Sigmoid colon (tissue), 7 donors: Measurements from ENCODE around the gene GPR65. TPM values are rescaled to one million over a fixed set of nuclear protein-coding genes. Genes with fewer than 3 reads are reported as not detected.

Experiments used
- DNase-seq: peaks from one replicate; pipeline ENCODE4 v3.0.0-alpha.2; 2019
- H3K27ac ChIP-seq, 4 donors: fragments of 200-600 bp; sonication (generic); one replicate each; pipeline ENCODE4 v1.5.1; 2016 to 2019; ENCODE audit warnings: mild to moderate bottlenecking in 1 of 4
- H3K27me3 ChIP-seq, 3 donors: fragments of 200-600 bp; sonication (generic); one replicate each; pipeline ENCODE4 v1.5.1; 2019; ENCODE audit warnings: mild to moderate bottlenecking in 1 of 3
- H3K36me3 ChIP-seq, 4 donors: fragments of 200-600 bp; sonication (generic); one replicate each; pipeline ENCODE4 v1.5.1; 2016 to 2019
- H3K4me1 ChIP-seq, 4 donors: fragments of 200-600 bp; sonication (generic); one replicate each; pipeline ENCODE4 v1.5.1; 2017 to 2019
- H3K4me3 ChIP-seq, 4 donors: fragments of 200-600 bp; sonication (generic); one replicate each; pipeline ENCODE4 v1.5.1; 2017 to 2019; ENCODE audit warnings: mild to moderate bottlenecking in 2 of 4, moderate library complexity in 1 of 4
- H3K9me3 ChIP-seq, 4 donors: fragments of 200-600 bp in 3 of 4; sonication (generic) in 3 of 4; one replicate each; pipeline versions ENCODE4 v1.5.1 to v1.6.1; 2013 to 2019
- EP300 ChIP-seq, 4 donors: sonication (generic); formaldehyde crosslinking; IDR thresholded peaks; one replicate each; pipeline ENCODE4 v1.6.1; 2017; ENCODE audit warnings: antibody characterized with exemption in 4 of 4
- POLR2A ChIP-seq, 2 donors: fragments of 450-650 bp; IDR thresholded peaks; one replicate each; pipeline ENCODE4 v1.6.1; 2016; ENCODE audit warnings: antibody characterized with exemption in 2 of 2, mild to moderate bottlenecking in 2 of 2, moderate library complexity in 2 of 2
- POLR2AphosphoS5 ChIP-seq, 4 donors: sonication (generic); formaldehyde crosslinking; IDR thresholded peaks; one replicate each; pipeline ENCODE4 v1.6.1; 2017; ENCODE audit warnings: antibody characterized with exemption in 4 of 4
- WGBS, 2 donors: extraction: QIAGEN DNeasy Blood & Tissue Kit; methylation state at CpG; one replicate each; pipeline ENCODE4 v1.1.7; 2013; 5-methylcytosine and 5-hydroxymethylcytosine counted together
- intact Hi-C: fragments of 100-400 bp; cut with DNase I; formaldehyde crosslinking; loops from one replicate; pipeline ENCODE4 v1.15.1; 2023
- polyA plus RNA-seq, 3 donors: library from polyadenylated mRNA; stranded (reverse); fragments of 200-250 nt; gene quantifications; one replicate each; pipeline ENCODE4 v1.2.3, GENCODE V29; 2013
- total RNA-seq, 4 donors: library from RNA; depleted of rRNA; stranded (reverse); fragments of >200 nt; gene quantifications; one replicate each; pipeline ENCODE4 v1.1.0, GENCODE V29; 2016
- TF ChIP-seq, protein P1 (sequence below), 4 experiments: fragments of 450-650 bp in 3 of 4; fragments of 200-600 bp in 1 of 4; IDR thresholded peaks; one replicate each; pipeline ENCODE4 v1.5.1; 2016 to 2019; ENCODE audit warnings: antibody characterized with exemption in 4 of 4, mild to moderate bottlenecking in 3 of 4, moderate library complexity in 2 of 4
- donor health status: healthy with polysubstance abuse.
- donor health status: Bipolar disorder and iron deficiency.
- donor health status: healthy.

The GPR65 gene, protein sequence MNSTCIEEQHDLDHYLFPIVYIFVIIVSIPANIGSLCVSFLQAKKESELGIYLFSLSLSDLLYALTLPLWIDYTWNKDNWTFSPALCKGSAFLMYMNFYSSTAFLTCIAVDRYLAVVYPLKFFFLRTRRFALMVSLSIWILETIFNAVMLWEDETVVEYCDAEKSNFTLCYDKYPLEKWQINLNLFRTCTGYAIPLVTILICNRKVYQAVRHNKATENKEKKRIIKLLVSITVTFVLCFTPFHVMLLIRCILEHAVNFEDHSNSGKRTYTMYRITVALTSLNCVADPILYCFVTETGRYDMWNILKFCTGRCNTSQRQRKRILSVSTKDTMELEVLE
- total RNA-seq (1 to 10 TPM; 1.1 to 1.8 (median 1.5) TPM), polyA plus RNA-seq (1 to 10 TPM in 2 of 3 donors, under 1 TPM in 1; 0.92 to 3.2 (median 1.2) TPM)

DNA sequence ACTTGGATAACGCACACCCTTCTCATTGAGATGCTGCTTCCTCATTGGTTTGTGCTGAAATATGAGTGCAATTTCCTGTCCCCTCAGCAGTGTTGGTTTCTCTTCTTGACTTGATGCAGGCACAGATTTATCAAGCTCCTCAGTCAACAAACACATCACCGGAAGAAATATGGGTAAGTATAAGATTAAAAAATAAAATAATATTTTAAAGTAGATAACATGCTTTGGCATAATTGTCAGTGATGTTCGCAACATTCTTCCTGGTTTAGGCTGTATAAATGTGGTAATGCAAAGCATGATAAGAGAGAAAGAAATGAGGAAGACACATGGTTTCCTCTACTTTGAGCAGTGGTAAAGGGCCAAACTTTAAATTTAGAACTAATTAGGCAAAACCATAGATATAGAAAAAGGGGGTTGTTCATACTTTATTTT is at the start of gene GPR65:
Gene GPR65 (plus strand): TSS at position 86 of the 432 bp plus-strand sequence. CDS start 5,713 bp downstream, outside the sequence.
- Histone ChIP-seq H3K4me1 (no peaks in the 10 kb centered on the region), H3K27ac (peak within 1 kb of the TSS in 3 of 4 donors; percentile 14 to 37 (median 36)), H3K9me3 (no peaks in the 10 kb centered on the region), H3K36me3 (no peaks in the 10 kb centered on the region), H3K4me3 (peak within 1 kb of the TSS in 2 of 4 donors; percentile 4 to 10), H3K27me3 (no peaks in the 10 kb centered on the region)
- no peak for DNase-seq
- TF ChIP-seq POLR2A (IDR thresholded peaks at IDR 0.05) (peak in 1 of 2 donors; percentile 30), POLR2AphosphoS5 (IDR thresholded peaks at IDR 0.05) (peak in 3 of 4 donors; percentile 17 to 51 (median 24)), EP300 (IDR thresholded peaks at IDR 0.05) (no peak)
- intact Hi-C loops = no loop called here
- WGBS, 2 donors = 29 to 56% methylated on average over 3 of the region's 3 CpGs

DNA sequence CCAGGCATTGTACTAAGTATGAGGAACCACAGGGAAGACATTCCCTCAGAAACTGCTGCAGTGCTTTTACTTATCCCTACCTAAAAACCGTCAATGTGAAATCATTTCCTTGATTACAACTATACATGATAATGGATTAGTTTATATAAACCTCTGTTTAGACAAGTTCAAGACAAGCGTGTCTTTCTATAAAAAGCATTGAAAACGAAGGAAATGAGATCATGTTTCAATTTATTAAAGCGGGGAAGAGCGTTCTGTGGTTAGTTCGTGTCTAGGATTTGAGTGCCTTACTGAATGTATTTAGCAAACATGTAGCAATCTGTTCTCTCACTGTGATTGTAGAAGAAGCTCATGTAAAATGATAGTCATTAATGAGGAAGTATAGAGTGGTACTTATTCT is 49.4 kb upstream of the GPR65 start:
- no peak overlapping the region for H3K4me3 ChIP-seq
- no peaks in the 10 kb centered on the region for H3K27me3 ChIP-seq
- WGBS, 2 donors = 70 to 80% methylated on average over 6 of the region's 6 CpGs
- peaks cover 0 to 24% (median 6%) of the 10 kb centered on the region in 4 donors for H3K36me3 ChIP-seq
- intact Hi-C loops = no loop called here
- no peak overlapping the region for H3K27ac ChIP-seq
- H3K4me1 ChIP-seq = no peaks in the 10 kb centered on the region
- DNase-seq = no peak
- H3K9me3 ChIP-seq = no peaks in the 10 kb centered on the region
- TF ChIP-seq POLR2A (IDR thresholded peaks at IDR 0.05) (no peak), EP300 (IDR thresholded peaks at IDR 0.05) (no peak), POLR2AphosphoS5 (IDR thresholded peaks at IDR 0.05) (no peak)
- TF ChIP-seq, protein P1, sequence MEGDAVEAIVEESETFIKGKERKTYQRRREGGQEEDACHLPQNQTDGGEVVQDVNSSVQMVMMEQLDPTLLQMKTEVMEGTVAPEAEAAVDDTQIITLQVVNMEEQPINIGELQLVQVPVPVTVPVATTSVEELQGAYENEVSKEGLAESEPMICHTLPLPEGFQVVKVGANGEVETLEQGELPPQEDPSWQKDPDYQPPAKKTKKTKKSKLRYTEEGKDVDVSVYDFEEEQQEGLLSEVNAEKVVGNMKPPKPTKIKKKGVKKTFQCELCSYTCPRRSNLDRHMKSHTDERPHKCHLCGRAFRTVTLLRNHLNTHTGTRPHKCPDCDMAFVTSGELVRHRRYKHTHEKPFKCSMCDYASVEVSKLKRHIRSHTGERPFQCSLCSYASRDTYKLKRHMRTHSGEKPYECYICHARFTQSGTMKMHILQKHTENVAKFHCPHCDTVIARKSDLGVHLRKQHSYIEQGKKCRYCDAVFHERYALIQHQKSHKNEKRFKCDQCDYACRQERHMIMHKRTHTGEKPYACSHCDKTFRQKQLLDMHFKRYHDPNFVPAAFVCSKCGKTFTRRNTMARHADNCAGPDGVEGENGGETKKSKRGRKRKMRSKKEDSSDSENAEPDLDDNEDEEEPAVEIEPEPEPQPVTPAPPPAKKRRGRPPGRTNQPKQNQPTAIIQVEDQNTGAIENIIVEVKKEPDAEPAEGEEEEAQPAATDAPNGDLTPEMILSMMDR (IDR thresholded peaks at IDR 0.05) = no peak

- 89 to 92% methylated on average over 5 of the region's 5 CpGs for WGBS, 2 donors
- intact Hi-C loops = no loop called here
- Histone ChIP-seq H3K27ac (no peak overlapping the region), H3K4me1 (no peaks in the 10 kb centered on the region), H3K4me3 (no peak overlapping the region), H3K36me3 (peaks cover 0 to 62% (median 13%) of the 10 kb centered on the region in 4 donors), H3K9me3 (no peaks in the 10 kb centered on the region), H3K27me3 (no peaks in the 10 kb centered on the region)
- no peak for DNase-seq
- TF ChIP-seq EP300 (IDR thresholded peaks at IDR 0.05) (no peak), POLR2AphosphoS5 (IDR thresholded peaks at IDR 0.05) (no peak)
- TF ChIP-seq, protein P1 (IDR thresholded peaks at IDR 0.05) = no peak
Measured at GRCh38 chr14:87960013-87960787, 44.7 kb upstream of the GPR65 start.

DNA sequence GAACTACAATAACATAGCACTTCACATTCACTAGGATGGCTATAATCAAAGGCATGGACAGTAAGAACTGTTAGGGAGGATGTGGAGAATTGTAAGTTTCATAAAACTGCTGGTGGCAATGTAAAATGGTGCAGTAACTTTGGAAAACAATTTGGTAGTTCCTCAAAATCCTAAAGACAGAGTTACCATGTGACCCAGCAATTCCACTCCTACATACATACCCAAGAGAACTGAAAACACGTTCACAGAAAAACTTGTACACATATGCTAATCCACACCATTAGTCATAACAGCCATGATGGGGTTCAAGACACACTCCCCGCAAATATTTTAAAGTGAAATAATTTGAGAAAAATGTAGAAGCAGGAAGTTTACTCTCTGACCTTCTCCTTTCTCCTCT is 43.7 kb upstream of the GPR65 start:
- intact Hi-C loops = no loop called here
- no peak for TF ChIP-seq POLR2AphosphoS5 (IDR thresholded peaks at IDR 0.05)
- no peak for TF ChIP-seq EP300 (IDR thresholded peaks at IDR 0.05)
- TF ChIP-seq POLR2A (IDR thresholded peaks at IDR 0.05) = no peak
- no peaks in the 10 kb centered on the region for H3K4me1 ChIP-seq
- 92 to 93% methylated on average over 2 of the region's 2 CpGs for WGBS, 2 donors
- no peak overlapping the region for H3K4me3 ChIP-seq
- H3K9me3 ChIP-seq = no peaks in the 10 kb centered on the region
- peaks cover 0 to 61% (median 13%) of the 10 kb centered on the region in 4 donors for H3K36me3 ChIP-seq
- H3K27me3 ChIP-seq = no peaks in the 10 kb centered on the region
- H3K27ac ChIP-seq = no peak overlapping the region
- DNase-seq = no peak

- Histone ChIP-seq H3K9me3 (no peaks in the 10 kb centered on the region), H3K4me1 (no peaks in the 10 kb centered on the region), H3K36me3 (peaks cover 0 to 75% (median 8%) of the 10 kb centered on the region in 4 donors), H3K4me3 (no peak overlapping the region), H3K27me3 (no peaks in the 10 kb centered on the region), H3K27ac (no peak overlapping the region)
- DNase-seq = no peak
- TF ChIP-seq, protein P1 (IDR thresholded peaks at IDR 0.05) = no peak
- TF ChIP-seq POLR2AphosphoS5 (IDR thresholded peaks at IDR 0.05) (no peak), EP300 (IDR thresholded peaks at IDR 0.05) (no peak), POLR2A (IDR thresholded peaks at IDR 0.05) (no peak)
- WGBS, 2 donors = 65 to 89% methylated on average over 3 of the region's 3 CpGs
- intact Hi-C loops = no loop called here
Measured at GRCh38 chr14:87966816-87967215, 38.1 kb upstream of the GPR65 start.
